Karpas-422 (cell line): Measurements from ENCODE around the gene NCDN. TPM values are rescaled to one million over a fixed set of nuclear protein-coding genes. Genes with fewer than 3 reads are reported as not detected.
A peak's percentile ranks its signal among the peaks of the same experiment; 100 is the strongest.

ENCODE experiments used
- DNase-seq: peaks from one replicate; pipeline ENCODE4 v3.0.0-alpha.2; 2015
- H2AFZ ChIP-seq: fragments of 200-600 bp; sonication (generic); 2 replicates; pipeline ENCODE4 v1.6.1; 2014; ENCODE audit warnings: antibody characterized with exemption, low read length, mixed read lengths
- H3K27ac ChIP-seq: fragments of 200-600 bp; sonication (generic); 2 replicates; pipeline ENCODE4 v1.5.1; 2014; ENCODE audit warnings: mild to moderate bottlenecking, low read length, moderate library complexity
- H3K27me3 ChIP-seq: fragments of 200-600 bp; sonication (generic); 2 replicates; pipeline ENCODE4 v1.6.1; 2014; ENCODE audit warnings: low read length, mixed read lengths
- H3K36me3 ChIP-seq: fragments of 200-600 bp; sonication (generic); 2 replicates; pipeline ENCODE4 v1.6.1; 2014; ENCODE audit warnings: low read length, mixed read lengths; ENCODE audit not compliant: insufficient read depth
- H3K4me1 ChIP-seq: fragments of 200-600 bp; sonication (generic); 2 replicates; pipeline ENCODE4 v1.6.1; 2014; ENCODE audit warnings: mild to moderate bottlenecking, low read length, mixed read lengths
- H3K4me2 ChIP-seq: fragments of 200-600 bp; sonication (generic); 2 replicates; pipeline ENCODE4 v1.6.1; 2014; ENCODE audit warnings: low read length, low read depth, mild to moderate bottlenecking; ENCODE audit not compliant: poor library complexity, severe bottlenecking
- H3K4me3 ChIP-seq: fragments of 200-600 bp; sonication (generic); 2 replicates; pipeline ENCODE4 v1.5.1; 2014; ENCODE audit warnings: mild to moderate bottlenecking, antibody characterized with exemption, low read length, mixed read lengths
- H3K79me2 ChIP-seq: fragments of 200-600 bp; sonication (generic); 2 replicates; pipeline ENCODE4 v1.6.1; 2014; ENCODE audit warnings: mild to moderate bottlenecking, low read length, mixed read lengths
- H3K9ac ChIP-seq: fragments of 200-600 bp; sonication (generic); 2 replicates; pipeline ENCODE4 v1.6.0; 2014; ENCODE audit warnings: low read length
- H3K9me2 ChIP-seq: fragments of 200-600 bp; sonication (generic), shearing (Covaris generic); replicated peaks from 2 replicates; pipeline ENCODE4 v1.6.0; 2014; ENCODE audit warnings: mild to moderate bottlenecking, low read length, moderate library complexity; ENCODE audit not compliant: insufficient read depth
- H3K9me3 ChIP-seq: fragments of 300-700, 200-600 bp; sonication (generic); 2 replicates; pipeline ENCODE4 v1.6.1; 2014; ENCODE audit warnings: low read length, mixed read lengths
- H4K20me1 ChIP-seq: fragments of 200-600 bp; sonication (generic); 2 replicates; pipeline ENCODE4 v1.6.1; 2014; ENCODE audit warnings: mild to moderate bottlenecking, antibody characterized with exemption, low read length, low read depth; ENCODE audit not compliant: insufficient read depth
- total RNA-seq: library from RNA; depleted of rRNA; stranded (reverse); fragments of >200 nt; shearing (Covaris generic); gene quantifications from 2 replicates; pipeline ENCODE4 v1.2.3, GENCODE V29; 2014; ENCODE audit warnings: low replicate concordance

Gene NCDN
- total RNA-seq, 1 experiment from 2014 or later = 22.8 TPM

DNA sequence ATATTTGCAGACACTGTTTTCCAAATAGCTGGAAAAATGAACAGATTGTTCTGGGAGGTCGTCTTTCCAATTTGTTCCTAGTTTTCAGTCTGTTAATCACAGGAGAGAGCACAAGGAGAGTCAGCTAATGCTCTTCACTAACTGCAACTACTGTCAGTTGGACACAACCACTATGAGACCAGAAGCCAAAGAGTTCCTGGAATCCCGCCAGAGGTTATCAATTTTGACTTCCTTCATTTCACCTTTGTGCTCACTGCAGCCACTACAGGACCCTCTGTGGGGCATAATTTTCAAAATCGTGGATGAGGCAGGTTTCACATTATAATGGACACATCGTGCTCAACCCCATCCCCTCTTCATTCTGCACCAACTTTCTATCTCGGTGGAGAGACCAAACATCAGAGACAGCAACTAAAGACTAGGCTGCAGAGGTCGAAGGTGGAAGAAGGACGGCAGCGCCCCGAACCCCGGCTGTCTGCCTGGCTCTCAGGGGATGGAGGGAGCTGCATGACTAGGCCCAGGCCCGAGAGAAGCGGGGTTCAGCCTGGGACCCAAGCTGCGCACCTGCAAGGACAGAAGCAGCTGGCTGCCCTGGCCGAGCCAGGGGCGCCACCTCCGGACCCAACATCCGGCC lies 998 bp upstream of the NCDN start:
- H4K20me1 ChIP-seq = peaks cover 4% of the 10 kb centered on the region; the same call in 1 of the 2 replicates
- peaks cover 37% of the 10 kb centered on the region for H3K4me1 ChIP-seq
- H3K9me2 ChIP-seq = no peaks in the 10 kb centered on the region
- peak; percentile 73 for DNase-seq
- H3K27me3 ChIP-seq = no peaks in the 10 kb centered on the region
- peaks cover 65% of the 10 kb centered on the region for H3K79me2 ChIP-seq
- H3K9ac ChIP-seq = peak overlapping the region; percentile 94
- peak overlapping the region; percentile 96 for H3K4me3 ChIP-seq
- no peaks in the 10 kb centered on the region for H3K9me3 ChIP-seq
- H3K27ac ChIP-seq = peak overlapping the region; percentile 63
- H3K36me3 ChIP-seq = peaks cover 15% of the 10 kb centered on the region; the same call in 1 of the 2 replicates
- no peak overlapping the region for H2AFZ ChIP-seq
- peak overlapping the region; percentile 98 for H3K4me2 ChIP-seq

DNA sequence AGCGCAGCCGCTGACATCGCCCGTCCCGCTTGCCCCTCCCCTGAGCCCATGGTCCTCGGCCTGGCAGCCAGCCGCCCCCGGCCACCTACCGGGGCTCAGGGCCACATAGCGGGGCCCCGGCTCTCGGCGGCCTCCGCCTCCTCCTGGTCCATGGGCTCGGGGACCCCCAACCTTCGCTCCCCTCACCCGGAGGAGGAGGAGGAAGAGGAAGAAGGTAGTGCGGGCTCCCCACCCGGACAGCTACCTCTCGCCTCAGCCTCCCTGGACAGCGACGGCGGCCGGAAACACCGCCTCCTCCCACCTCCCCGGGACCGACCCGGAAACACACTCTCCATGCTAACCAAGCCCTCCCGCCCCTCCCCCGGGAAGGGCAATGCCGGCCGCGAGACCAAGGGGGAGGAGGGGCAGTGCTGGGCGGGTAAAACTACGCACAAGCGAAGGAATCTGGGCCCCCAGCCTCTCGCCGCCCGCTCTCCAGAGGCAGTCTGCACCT lies 435 bp upstream of the NCDN start, which contains the start of gene KIAA0319L:
KIAA0319L (minus strand) TSS at position 286 of the 493 bp plus-strand sequence. CDS start 2,912 bp downstream, outside the sequence.
- peaks cover 37% of the 10 kb centered on the region for H3K4me1 ChIP-seq
- H3K36me3 ChIP-seq = peaks cover 13% of the 10 kb centered on the region; the same call in 1 of the 2 replicates
- H3K9me3 ChIP-seq = no peaks in the 10 kb centered on the region
- no peaks in the 10 kb centered on the region for H3K27me3 ChIP-seq
- H3K4me2 ChIP-seq = peak within 1 kb of the TSS; percentile 98
- DNase-seq = peak; percentile 90
- no peaks in the 10 kb centered on the region for H3K9me2 ChIP-seq
- peak within 1 kb of the TSS; percentile 77; the same call in 1 of the 2 replicates for H2AFZ ChIP-seq
- peak within 1 kb of the TSS; percentile 94 for H3K9ac ChIP-seq
- H3K79me2 ChIP-seq = peaks cover 61% of the 10 kb centered on the region
- peak within 1 kb of the TSS; percentile 96 for H3K4me3 ChIP-seq
- H3K27ac ChIP-seq = peak within 1 kb of the TSS; percentile 76
- peaks cover 4% of the 10 kb centered on the region; the same call in 1 of the 2 replicates for H4K20me1 ChIP-seq

DNA sequence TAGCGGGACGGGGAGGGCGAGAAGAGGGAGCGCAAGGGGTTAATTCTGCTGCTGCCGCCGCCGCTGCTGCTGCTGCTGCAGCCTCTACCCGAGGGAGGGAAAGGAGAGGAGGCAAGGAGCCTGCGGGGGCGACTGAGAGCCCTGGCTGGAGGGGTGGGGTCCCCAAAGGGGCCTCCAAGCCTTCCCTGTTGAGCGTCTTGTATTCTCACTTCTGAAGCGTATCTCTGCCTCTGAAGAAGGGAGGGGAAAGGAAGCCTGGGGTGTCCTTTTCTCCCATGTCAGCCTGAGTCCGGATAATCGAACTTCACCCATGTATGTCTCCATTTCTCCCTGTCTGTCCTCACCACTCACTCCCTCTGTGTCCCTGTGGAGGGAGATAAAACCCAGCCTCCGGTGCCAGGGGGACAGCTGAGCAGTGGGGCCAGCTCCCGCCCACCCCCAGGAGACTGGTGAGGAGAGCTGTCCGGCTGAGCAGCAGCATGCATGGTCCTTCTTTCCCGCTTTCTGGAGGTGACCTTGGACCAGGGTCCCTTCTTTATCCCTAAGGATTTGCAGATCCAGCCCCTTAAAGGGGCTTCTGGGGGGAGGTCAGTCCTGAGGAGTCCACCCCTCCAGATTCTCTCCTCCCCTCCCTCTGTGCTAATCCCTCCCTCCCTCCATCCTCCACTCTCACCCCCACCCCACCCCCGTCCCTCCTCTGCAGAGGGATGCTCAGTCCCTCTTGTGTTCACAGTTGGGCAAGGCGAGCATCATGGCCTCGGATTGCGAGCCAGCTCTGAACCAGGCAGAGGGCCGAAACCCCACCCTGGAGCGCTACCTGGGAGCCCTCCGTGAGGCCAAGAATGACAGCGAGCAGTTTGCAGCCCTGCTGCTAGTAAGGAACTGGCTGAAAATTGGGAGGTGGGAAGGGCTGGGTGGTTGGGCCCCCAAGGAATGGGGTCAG lies 1.0 kb downstream of the NCDN start:
- H3K9ac ChIP-seq = peak overlapping the region; percentile 94
- no peaks in the 10 kb centered on the region for H3K9me3 ChIP-seq
- peaks cover 4% of the 10 kb centered on the region; the same call in 1 of the 2 replicates for H4K20me1 ChIP-seq
- H3K4me1 ChIP-seq = peaks cover 37% of the 10 kb centered on the region
- peak overlapping the region; percentile 96 for H3K4me3 ChIP-seq
- peaks cover 7% of the 10 kb centered on the region; the same call in 1 of the 2 replicates for H3K36me3 ChIP-seq
- peak; percentile 70 for DNase-seq
- H3K4me2 ChIP-seq = peak overlapping the region; percentile 98
- H3K9me2 ChIP-seq = no peaks in the 10 kb centered on the region
- peak overlapping the region; percentile 76 for H3K27ac ChIP-seq
- peaks cover 51% of the 10 kb centered on the region for H3K79me2 ChIP-seq
- H2AFZ ChIP-seq = 0 out of 2 replicates have a peak overlapping the region, but pooled peaks have one; percentile 14
- no peaks in the 10 kb centered on the region for H3K27me3 ChIP-seq

DNA sequence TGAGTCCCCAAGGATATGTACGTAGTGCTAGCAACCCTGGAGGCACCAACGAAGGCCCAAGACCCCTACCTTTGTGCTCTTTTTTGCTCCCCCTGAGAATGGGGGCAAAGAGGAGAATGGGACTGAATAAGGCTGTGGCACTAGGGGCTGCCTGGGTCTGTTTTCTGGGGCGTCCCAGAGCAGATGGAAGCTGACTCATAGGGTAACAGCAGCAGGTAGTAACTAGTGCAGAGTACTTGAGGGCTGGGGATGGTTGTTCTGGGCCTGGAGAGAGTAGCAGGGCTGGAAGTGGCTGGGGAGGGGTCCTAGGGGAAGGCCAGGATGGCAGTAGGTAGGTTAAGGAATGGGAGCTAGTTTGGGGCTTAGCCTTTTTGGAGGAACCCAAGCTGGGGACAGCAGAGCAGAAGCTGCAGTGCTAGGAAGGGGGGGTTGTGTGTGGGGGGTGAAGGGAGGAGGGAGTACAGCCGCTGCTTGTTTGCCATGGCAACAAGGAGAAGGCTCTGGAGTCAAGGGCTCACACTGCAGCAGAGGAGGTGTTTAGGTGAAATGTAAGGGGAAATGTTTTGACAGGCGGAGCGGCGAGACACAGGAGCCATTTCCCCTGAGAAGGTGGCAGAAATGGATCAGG lies 1.8 kb downstream of the NCDN start:
- no peaks in the 10 kb centered on the region for H3K27me3 ChIP-seq
- H3K9me2 ChIP-seq = no peaks in the 10 kb centered on the region
- H2AFZ ChIP-seq = no peak overlapping the region
- H3K4me1 ChIP-seq = peaks cover 36% of the 10 kb centered on the region
- H3K4me2 ChIP-seq = peak overlapping the region; percentile 98
- DNase-seq = no peak
- peak overlapping the region; percentile 94; the same call in 1 of the 2 replicates for H3K9ac ChIP-seq
- no peaks in the 10 kb centered on the region for H3K9me3 ChIP-seq
- peaks cover 4% of the 10 kb centered on the region; the same call in 1 of the 2 replicates for H4K20me1 ChIP-seq
- no peak overlapping the region for H3K27ac ChIP-seq
- H3K4me3 ChIP-seq = peak overlapping the region; percentile 96; the same call in 1 of the 2 replicates
- peaks cover under 1% of the 10 kb centered on the region; the same call in 1 of the 2 replicates for H3K36me3 ChIP-seq
- H3K79me2 ChIP-seq = peaks cover 43% of the 10 kb centered on the region

DNA sequence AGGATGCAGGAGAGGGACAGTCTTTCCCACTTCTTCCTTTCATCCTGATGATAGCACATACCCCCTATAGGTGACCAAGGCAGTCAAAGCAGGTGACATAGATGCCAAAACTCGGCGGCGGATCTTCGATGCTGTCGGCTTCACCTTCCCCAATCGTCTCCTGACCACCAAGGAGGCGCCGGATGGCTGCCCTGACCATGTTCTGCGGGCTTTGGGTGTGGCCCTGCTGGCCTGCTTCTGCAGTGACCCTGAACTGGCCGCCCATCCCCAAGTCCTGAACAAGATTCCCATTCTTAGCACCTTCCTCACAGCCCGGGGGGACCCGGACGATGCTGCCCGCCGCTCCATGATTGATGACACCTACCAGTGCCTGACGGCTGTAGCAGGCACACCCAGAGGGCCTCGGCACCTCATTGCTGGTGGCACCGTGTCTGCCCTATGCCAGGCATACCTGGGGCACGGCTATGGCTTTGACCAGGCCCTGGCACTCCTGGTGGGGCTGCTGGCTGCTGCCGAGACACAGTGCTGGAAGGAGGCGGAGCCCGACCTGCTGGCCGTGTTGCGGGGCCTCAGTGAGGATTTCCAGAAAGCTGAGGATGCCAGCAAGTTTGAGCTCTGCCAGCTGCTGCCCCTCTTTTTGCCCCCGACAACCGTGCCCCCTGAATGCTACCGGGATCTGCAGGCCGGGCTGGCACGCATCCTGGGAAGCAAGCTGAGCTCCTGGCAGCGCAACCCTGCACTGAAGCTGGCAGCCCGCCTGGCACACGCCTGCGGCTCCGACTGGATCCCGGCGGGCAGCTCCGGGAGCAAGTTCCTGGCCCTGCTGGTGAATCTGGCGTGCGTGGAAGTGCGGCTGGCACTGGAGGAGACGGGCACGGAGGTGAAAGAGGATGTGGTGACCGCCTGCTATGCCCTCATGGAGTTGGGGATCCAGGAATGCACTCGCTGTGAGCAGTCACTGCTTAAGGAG lies 2.9 kb downstream of the NCDN start:
- no peak overlapping the region for H3K4me2 ChIP-seq
- H3K9me3 ChIP-seq = no peaks in the 10 kb centered on the region
- no peak overlapping the region for H2AFZ ChIP-seq
- H3K9ac ChIP-seq = no peak overlapping the region
- H3K79me2 ChIP-seq = peaks cover 32% of the 10 kb centered on the region
- peaks cover 25% of the 10 kb centered on the region for H3K4me1 ChIP-seq
- peaks cover 4% of the 10 kb centered on the region; the same call in 1 of the 2 replicates for H4K20me1 ChIP-seq
- H3K36me3 ChIP-seq = no peaks in the 10 kb centered on the region
- no peak for DNase-seq
- no peak overlapping the region for H3K4me3 ChIP-seq
- no peaks in the 10 kb centered on the region for H3K27me3 ChIP-seq
- H3K9me2 ChIP-seq = no peaks in the 10 kb centered on the region
- no peak overlapping the region for H3K27ac ChIP-seq

DNA sequence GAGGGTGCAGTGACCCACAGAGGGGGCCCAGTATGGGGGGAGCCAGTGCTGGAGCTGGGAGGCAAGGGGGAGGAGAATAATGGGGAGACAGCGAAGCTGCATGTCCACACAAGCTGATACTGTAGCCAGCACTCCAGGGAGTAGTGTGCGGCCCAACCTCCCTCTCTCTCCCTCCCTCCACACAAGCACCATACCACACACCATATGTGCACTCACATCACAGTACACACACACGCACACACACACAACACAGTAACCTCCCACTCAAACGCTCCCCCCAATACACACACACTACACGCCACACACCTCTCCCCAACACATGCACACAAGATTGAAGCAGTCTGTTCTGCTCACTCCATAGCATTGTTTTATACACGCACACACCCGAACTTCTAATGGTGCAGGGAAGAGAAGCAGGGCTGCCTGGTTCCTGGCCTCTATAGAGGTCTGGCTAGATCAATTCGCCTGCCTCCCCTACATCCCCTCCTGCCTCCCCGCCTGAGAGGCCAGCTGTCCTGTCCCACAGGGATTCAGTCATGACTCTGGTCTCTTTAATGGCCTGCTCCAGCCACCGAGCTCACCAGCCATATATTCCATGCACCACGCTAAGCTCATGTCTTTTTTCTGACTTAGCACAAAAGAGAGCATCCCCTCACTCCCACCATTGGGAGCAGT lies 3.8 kb downstream of the NCDN start:
- H4K20me1 ChIP-seq = peaks cover 3% of the 10 kb centered on the region; the same call in 1 of the 2 replicates
- peaks cover 16% of the 10 kb centered on the region for H3K4me1 ChIP-seq
- H3K4me3 ChIP-seq = no peak overlapping the region
- peaks cover 23% of the 10 kb centered on the region for H3K79me2 ChIP-seq
- no peaks in the 10 kb centered on the region for H3K9me3 ChIP-seq
- no peak overlapping the region for H3K4me2 ChIP-seq
- H3K36me3 ChIP-seq = no peaks in the 10 kb centered on the region
- H3K9me2 ChIP-seq = no peaks in the 10 kb centered on the region
- no peak overlapping the region for H3K27ac ChIP-seq
- no peaks in the 10 kb centered on the region for H3K27me3 ChIP-seq
- no peak overlapping the region for H3K9ac ChIP-seq
- no peak overlapping the region for H2AFZ ChIP-seq
- no peak for DNase-seq
